Adrenal gland (tissue), 12 donors: ENCODE results near the gene BOK. TPM values are rescaled to one million over a fixed set of nuclear protein-coding genes. Genes with fewer than 3 reads are reported as not detected.

Experiments
- DNase-seq, 7 donors: peaks; one replicate each; pipeline ENCODE4 v3.0.0-alpha.2; 2019 to 2020
- H3K27ac ChIP-seq, 5 donors: fragments of 200-600 bp; sonication (generic) in 4 of 5; 1 replicate in 3 of 5; 2 replicates in 2 of 5; pipeline versions ENCODE4 v1.5.1 to v1.8.0; 2016 to 2020; ENCODE audit warnings: mild to moderate bottlenecking in 1 of 5
- H3K27me3 ChIP-seq: fragments of 200-600 bp; 2 replicates; pipeline ENCODE4 v1.8.0; 2021
- H3K36me3 ChIP-seq, 2 donors: fragments of 200-600 bp; replicated peaks in 1 of 2; 1 replicate in 1 of 2; 2 replicates in 1 of 2; pipeline versions ENCODE4 v1.5.1 to v1.8.0; 2018 to 2022
- H3K4me1 ChIP-seq, 2 donors: fragments of 200-600 bp; replicated peaks in 1 of 2; 1 replicate in 1 of 2; 2 replicates in 1 of 2; pipeline versions ENCODE4 v1.5.1 to v1.8.0; 2018 to 2021
- H3K4me3 ChIP-seq, 4 donors: fragments of 200-600 bp; sonication (generic) in 3 of 4; one replicate each; pipeline ENCODE4 v1.5.1; 2016 to 2018
- H3K9me3 ChIP-seq, 3 donors: fragments of 200-600 bp; sonication (generic) in 1 of 3; replicated peaks in 1 of 3; 1 replicate in 2 of 3; 2 replicates in 1 of 3; pipeline versions ENCODE4 v1.5.1 to v1.8.0; 2016 to 2021
- POLR2A ChIP-seq, 2 donors: fragments of 450-650 bp; IDR thresholded peaks; one replicate each; pipeline ENCODE4 v1.6.1; 2017; ENCODE audit warnings: antibody characterized with exemption in 2 of 2, mild to moderate bottlenecking in 2 of 2, moderate library complexity in 1 of 2
- WGBS, 4 donors: extraction: QIAGEN DNeasy Blood & Tissue Kit in 2 of 4; methylation state at CpG; one replicate each; pipeline versions ENCODE4 v1.1.5 to v1.1.7; 2013 to 2017; 5-methylcytosine and 5-hydroxymethylcytosine counted together
- intact Hi-C, 2 donors: fragments of 100-400 bp; cut with DNase I; formaldehyde crosslinking; loops; one replicate each; pipeline versions ENCODE4 v1.14.1 to v1.15.0; 2022 to 2023
- polyA plus RNA-seq, 3 donors: library from polyadenylated mRNA; stranded (reverse); fragments of 200-250 nt in 2 of 3; fragments of 350-450 nt in 1 of 3; fragmentation: Illumina TruSeq in 1 of 3; extraction: RNeasy Lipid Tissue Mini Kit (QIAGEN cat#74804) in 1 of 3; gene quantifications; one replicate each; pipeline ENCODE4 v1.2.3, GENCODE V29; 2013 to 2014
- total RNA-seq, 9 donors: library from RNA; depleted of rRNA in 4 of 9; stranded (reverse); fragments of >200 nt in 4 of 9; fragments of 120-200 nt in 1 of 9; fragmentation: NEBNext Ultra II Directional in 1 of 9; extraction: Animal tissue kit (Norgen Biotek cat#: 25700) in 1 of 9; gene quantifications; one replicate each; pipeline versions ENCODE4 v1.1.0 to v1.2.4, GENCODE V29; 2013 to 2023
- TF ChIP-seq, protein P1 (sequence below), 6 experiments: fragments of 450-650 bp in 4 of 6; fragments of 200-600 bp in 2 of 6; sonication (generic) in 1 of 6; IDR thresholded peaks; 1 replicate in 5 of 6; 2 replicates in 1 of 6; pipeline versions ENCODE4 v1.5.1 to v1.8.0; 2016 to 2021; ENCODE audit warnings: antibody characterized with exemption in 6 of 6, mild to moderate bottlenecking in 2 of 6, moderate library complexity in 1 of 6
- donor health status: healthy with polysubstance abuse.
- donor health status: Bipolar disorder and iron deficiency.
- donor health status: DM: yes; HTN: yes; CAD: no.
- donor health status: DM: no; HTN: no; CAD: no.
- donor health status: DM: no; HTN: no; CAD: no.
- donor health status: DM: yes; HTN: yes; CAD: no.

Gene BOK
- total and polyA plus RNA-seq, 12 donors: 2.9 to 41.7 (median 13.9) TPM

DNA sequence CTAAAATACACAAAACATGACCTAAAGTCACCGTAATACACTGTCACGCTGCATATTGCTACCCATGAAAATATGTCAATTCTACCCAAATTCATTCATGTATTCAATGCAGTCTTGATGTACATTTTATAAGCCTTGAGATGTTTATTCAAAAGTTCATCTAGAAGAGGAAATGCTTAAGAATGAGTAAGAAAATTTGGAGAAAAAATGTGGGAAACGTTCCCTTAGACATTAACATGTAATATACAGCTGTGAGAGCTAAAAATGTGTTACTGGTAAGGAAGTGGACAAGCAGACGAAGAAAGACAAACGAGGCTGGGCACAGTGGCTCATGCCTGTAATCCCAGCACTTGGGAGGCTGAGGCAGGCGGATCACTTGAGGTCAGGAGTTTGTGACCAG lies 41.1 kb downstream of the BOK start:
- no peaks in the 10 kb centered on the region for H3K27me3 ChIP-seq

DNA sequence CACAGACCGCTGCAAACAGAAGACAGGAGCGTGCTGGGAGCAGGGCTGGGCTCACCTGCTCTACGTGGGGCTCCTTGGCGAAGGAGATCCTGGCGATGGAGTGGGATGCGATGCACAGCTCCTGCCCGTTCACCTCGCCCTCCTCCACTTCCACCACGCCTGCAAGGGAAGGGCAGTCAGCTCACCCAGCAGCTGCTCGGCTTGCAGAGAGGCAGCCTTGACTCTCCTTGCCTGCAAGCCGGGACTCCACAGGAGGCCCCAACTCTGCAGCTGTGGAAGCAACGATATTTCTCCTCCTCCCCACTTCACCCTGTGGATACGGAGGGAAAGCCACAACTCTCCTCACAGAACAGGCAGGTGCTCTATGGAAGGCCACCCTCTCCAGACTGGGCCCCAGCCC lies 43.3 kb downstream of the BOK start:
- intact Hi-C loops: no loop called here
- Histone ChIP-seq H3K27me3 (no peaks in the 10 kb centered on the region), H3K9me3 (no peaks in the 10 kb centered on the region), H3K4me3 (no peak overlapping the region), H3K27ac (no peak overlapping the region), H3K36me3 (peaks cover 0 to 52% of the 10 kb centered on the region in 2 donors), H3K4me1 (no peaks in the 10 kb centered on the region)
- 89 to 95% (median 94%) methylated on average over 10 to 13 of the region's 13 CpGs for WGBS, 4 donors
- TF ChIP-seq, protein P1, sequence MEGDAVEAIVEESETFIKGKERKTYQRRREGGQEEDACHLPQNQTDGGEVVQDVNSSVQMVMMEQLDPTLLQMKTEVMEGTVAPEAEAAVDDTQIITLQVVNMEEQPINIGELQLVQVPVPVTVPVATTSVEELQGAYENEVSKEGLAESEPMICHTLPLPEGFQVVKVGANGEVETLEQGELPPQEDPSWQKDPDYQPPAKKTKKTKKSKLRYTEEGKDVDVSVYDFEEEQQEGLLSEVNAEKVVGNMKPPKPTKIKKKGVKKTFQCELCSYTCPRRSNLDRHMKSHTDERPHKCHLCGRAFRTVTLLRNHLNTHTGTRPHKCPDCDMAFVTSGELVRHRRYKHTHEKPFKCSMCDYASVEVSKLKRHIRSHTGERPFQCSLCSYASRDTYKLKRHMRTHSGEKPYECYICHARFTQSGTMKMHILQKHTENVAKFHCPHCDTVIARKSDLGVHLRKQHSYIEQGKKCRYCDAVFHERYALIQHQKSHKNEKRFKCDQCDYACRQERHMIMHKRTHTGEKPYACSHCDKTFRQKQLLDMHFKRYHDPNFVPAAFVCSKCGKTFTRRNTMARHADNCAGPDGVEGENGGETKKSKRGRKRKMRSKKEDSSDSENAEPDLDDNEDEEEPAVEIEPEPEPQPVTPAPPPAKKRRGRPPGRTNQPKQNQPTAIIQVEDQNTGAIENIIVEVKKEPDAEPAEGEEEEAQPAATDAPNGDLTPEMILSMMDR (IDR thresholded peaks at IDR 0.05): no peak
- no peak for TF ChIP-seq POLR2A (IDR thresholded peaks at IDR 0.05)
- no peak for DNase-seq

More for the DNA sequence above, 41.1 kb downstream of the BOK start:
- Histone ChIP-seq H3K4me3 (no peak overlapping the region), H3K9me3 (no peaks in the 10 kb centered on the region), H3K4me1 (no peaks in the 10 kb centered on the region), H3K36me3 (peaks cover 0 to 51% of the 10 kb centered on the region in 2 donors), H3K27ac (no peak overlapping the region)
- intact Hi-C loops: no loop called here
- WGBS, 4 donors: 83 to 86% (median 85%) methylated on average over 6 of the region's 6 CpGs
- no peak for TF ChIP-seq POLR2A (IDR thresholded peaks at IDR 0.05)
- TF ChIP-seq, protein P1 (IDR thresholded peaks at IDR 0.05): no peak
- no peak for DNase-seq

DNA sequence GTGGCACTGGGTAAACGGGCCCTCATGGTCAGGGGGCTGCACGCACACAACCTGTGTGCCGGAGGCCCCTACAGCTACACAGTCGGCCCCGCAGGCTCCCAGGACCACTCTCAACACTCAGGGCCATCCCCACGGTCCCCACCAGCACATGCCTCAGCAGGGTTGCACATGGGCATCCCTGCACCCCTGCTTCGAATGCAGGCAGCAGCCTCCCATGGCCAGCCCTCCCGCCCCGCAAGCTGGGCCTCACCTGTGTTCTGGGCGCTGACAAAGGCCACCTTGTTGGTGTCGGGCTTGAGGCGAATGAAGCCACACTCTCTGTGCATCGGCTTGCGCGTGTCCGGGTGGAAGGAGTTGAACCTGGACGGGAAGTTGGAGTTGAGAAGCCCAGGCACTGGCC lies 44.2 kb downstream of the BOK start:
- TF ChIP-seq POLR2A (IDR thresholded peaks at IDR 0.05): no peak
- TF ChIP-seq, protein P1 (IDR thresholded peaks at IDR 0.05): no peak
- H3K4me3 ChIP-seq: no peak overlapping the region
- WGBS, 4 donors: 95 to 97% (median 96%) methylated on average over 8 to 17 of the region's 17 CpGs
- H3K9me3 ChIP-seq: no peaks in the 10 kb centered on the region
- H3K27me3 ChIP-seq: no peaks in the 10 kb centered on the region
- no peaks in the 10 kb centered on the region for H3K4me1 ChIP-seq
- H3K27ac ChIP-seq: no peak overlapping the region
- H3K36me3 ChIP-seq: peaks cover 0 to 52% of the 10 kb centered on the region in 2 donors
- DNase-seq: no peak
- intact Hi-C loops: no loop called here

DNA sequence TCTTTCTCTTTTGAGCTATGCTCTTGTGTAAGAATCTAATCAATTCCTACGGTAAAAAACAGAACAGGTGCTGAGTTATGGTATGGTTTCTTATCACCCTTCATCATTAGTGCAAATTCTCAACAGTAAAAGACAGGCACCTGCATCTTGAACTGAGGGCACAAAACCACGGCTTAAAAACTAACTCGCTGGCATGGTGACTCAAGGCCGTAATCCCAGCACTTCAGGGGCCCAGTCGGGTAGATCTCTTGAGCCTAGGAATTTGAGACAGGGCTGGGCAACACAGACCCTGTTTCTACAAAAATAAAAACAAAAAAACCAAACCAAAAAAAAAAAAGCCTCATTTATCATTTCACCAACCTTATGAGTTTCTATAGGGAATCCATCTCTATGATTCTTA lies 45.1 kb downstream of the BOK start:
- H3K4me3 ChIP-seq: no peak overlapping the region
- H3K4me1 ChIP-seq: no peaks in the 10 kb centered on the region
- H3K36me3 ChIP-seq: peaks cover 0 to 52% of the 10 kb centered on the region in 2 donors
- intact Hi-C loops: no loop called here
- no peaks in the 10 kb centered on the region for H3K27me3 ChIP-seq
- DNase-seq: no peak
- no peak for TF ChIP-seq POLR2A (IDR thresholded peaks at IDR 0.05)
- TF ChIP-seq, protein P1 (IDR thresholded peaks at IDR 0.05): no peak
- no peak overlapping the region for H3K27ac ChIP-seq
- WGBS, 4 donors: 86 to 92% (median 87%) methylated on average over 5 of the region's 5 CpGs
- H3K9me3 ChIP-seq: no peaks in the 10 kb centered on the region
